A549 (cell line): ENCODE measurements around the gene DEFB124. TPM values are rescaled to one million over a fixed set of nuclear protein-coding genes. Genes with fewer than 3 reads are reported as not detected.

Source experiments
- ATAC-seq, 2 experiments: fragments of 200-7000 bp in 1 of 2; fragments of >200 bp in 1 of 2; cut with Nextera tagmentation in 1 of 2; cut with Tn5 transposase in 1 of 2; 3 replicates each; pipeline versions ENCODE4 v1.8.0 to v1.9.1; 2018 to 2020; ENCODE audit warnings: mild to moderate bottlenecking in 1 of 2, moderate library complexity in 1 of 2
- CTCF ChIA-PET: fragments of 300-600 bp; sonication (Branson Sonifier 250); formaldehyde crosslinking; extraction: SDS; loops from one replicate; lab custom pipeline; 2021; ENCODE audit warnings: antibody characterized with exemption, inconsistent platforms; lab: Yijun Ruan, JAX
- POLR2A ChIA-PET: fragments of 350-600 bp; formaldehyde crosslinking; extraction: SDS; loops from one replicate; lab custom pipeline; 2021; ENCODE audit warnings: antibody characterized with exemption, inconsistent platforms; lab: Yijun Ruan, JAX
- DNase-seq, 2 experiments: peaks; one replicate each; pipeline versions ENCODE4 v3.0.0 to v3.0.0-alpha.2; 2011 to 2016; ENCODE audit warnings: low read depth in 1 of 2, low spot score in 1 of 2
- FAIRE-seq: peaks from 2 replicates; lab custom pipeline; 2011; peaks lifted over from hg19 to GRCh38; lab: Jason Lieb, UNC
- H3K27ac ChIP-seq, 2 experiments: fragments of >200 bp; sonication (Bioruptor Twin); formaldehyde crosslinking; 3 replicates each; pipeline ENCODE4 v1.5.1; 2016 to 2017
- H3K4me1 ChIP-seq: fragments of >200 bp; sonication (Bioruptor Twin); formaldehyde crosslinking; 3 replicates; pipeline ENCODE4 v1.6.1; 2016
- H3K4me2 ChIP-seq: fragments of >200 bp; sonication (Bioruptor Twin); formaldehyde crosslinking; 3 replicates; pipeline ENCODE4 v1.6.1; 2016
- H3K4me3 ChIP-seq: fragments of >200 bp; sonication (Bioruptor Twin); formaldehyde crosslinking; 3 replicates; pipeline ENCODE4 v1.5.1; 2016
- H3K9me3 ChIP-seq: fragments of >200 bp; sonication (Bioruptor Twin); formaldehyde crosslinking; 3 replicates; pipeline ENCODE4 v1.6.1; 2016
- BCL3 ChIP-seq: fragments of >200 bp; sonication (Bioruptor Twin); formaldehyde crosslinking; IDR thresholded peaks from 3 replicates; pipeline ENCODE4 v1.6.1; 2016
- BHLHE40 ChIP-seq: IDR thresholded peaks from 2 replicates; pipeline ENCODE4 v1.6.1; 2012; ENCODE audit warnings: low read depth, low read length, inconsistent platforms
- CBX2 ChIP-seq: fragments of 200-600 bp; sonication (generic); IDR thresholded peaks from 2 replicates; pipeline ENCODE4 v1.6.1; 2016; ENCODE audit warnings: low read depth, mild to moderate bottlenecking, borderline replicate concordance
- CBX8 ChIP-seq: fragments of 200-600 bp; sonication (generic); IDR thresholded peaks from 2 replicates; pipeline ENCODE4 v1.6.1; 2016
- CHD4 ChIP-seq: fragments of 200-600 bp; sonication (generic); IDR thresholded peaks from 2 replicates; pipeline ENCODE4 v1.6.1; 2016; ENCODE audit warnings: antibody characterized with exemption, mild to moderate bottlenecking, borderline replicate concordance
- E2F6 ChIP-seq: IDR thresholded peaks from 2 replicates; pipeline ENCODE4 v1.6.1; 2012; ENCODE audit warnings: low read depth, borderline replicate concordance
- EHMT2 ChIP-seq: fragments of 200-600 bp; sonication (generic); IDR thresholded peaks from 2 replicates; pipeline ENCODE4 v1.6.1; 2016; ENCODE audit warnings: antibody characterized with exemption, low read depth, mild to moderate bottlenecking, moderate library complexity
- ELK1 ChIP-seq: fragments of 150-350 bp; IDR thresholded peaks from 2 replicates; pipeline ENCODE4 v1.6.1; 2014; ENCODE audit warnings: low read depth, mild to moderate bottlenecking, low read length
- EP300 ChIP-seq, 2 experiments: fragments of >200 bp; sonication (Bioruptor Twin); formaldehyde crosslinking; IDR thresholded peaks; 2 replicates in 1 of 2; 3 replicates in 1 of 2; pipeline ENCODE4 v1.6.1; 2016 to 2017
- FOXS1 ChIP-seq: fragments of 250-450 bp; sonication (Bioruptor Pico); IDR thresholded peaks from 2 replicates; pipeline ENCODE4 v1.5.0; 2020; ENCODE audit warnings: mild to moderate bottlenecking, moderate library complexity
- HMGXB4 ChIP-seq: fragments of 250-450 bp; sonication (Bioruptor Pico); IDR thresholded peaks from 2 replicates; pipeline ENCODE4 v1.5.0; 2021; ENCODE audit warnings: mild to moderate bottlenecking, moderate library complexity, borderline replicate concordance
- HOXB13 ChIP-seq: fragments of 250-450 bp; sonication (Bioruptor Pico); IDR thresholded peaks from 2 replicates; pipeline ENCODE4 v1.5.0; 2020; ENCODE audit warnings: low read depth, mild to moderate bottlenecking, moderate library complexity
- JUN ChIP-seq, 2 experiments: fragments of >200 bp; sonication (Bioruptor Twin); formaldehyde crosslinking; IDR thresholded peaks; 2 replicates in 1 of 2; 3 replicates in 1 of 2; pipeline ENCODE4 v1.6.1; 2016 to 2017
- MAX ChIP-seq: IDR thresholded peaks from 2 replicates; pipeline ENCODE4 v1.6.1; 2012
- MAZ ChIP-seq: fragments of 150-350 bp; IDR thresholded peaks from 2 replicates; pipeline ENCODE4 v1.6.1; 2014; ENCODE audit warnings: antibody characterized with exemption, low read depth, low read length, borderline replicate concordance
- MYC ChIP-seq: IDR thresholded peaks from 2 replicates; pipeline ENCODE4 v1.6.1; 2012; ENCODE audit warnings: mild to moderate bottlenecking, inconsistent platforms, low read length, improper control_type of control experiment, borderline replicate concordance
- NFE2L2 ChIP-seq: fragments of 150-350 bp; conservative IDR thresholded peaks from 2 replicates; pipeline ENCODE4 v1.6.1; 2014; ENCODE audit warnings: low read length
- PBX3 ChIP-seq: IDR thresholded peaks from 2 replicates; pipeline ENCODE4 v1.6.1; 2012
- PHF8 ChIP-seq: fragments of 200-600 bp; sonication (generic); IDR thresholded peaks from 2 replicates; pipeline ENCODE4 v1.6.1; 2016; ENCODE audit warnings: low read depth, mild to moderate bottlenecking, antibody characterized with exemption, moderate library complexity, borderline replicate concordance
- POLR2A ChIP-seq: IDR thresholded peaks from 2 replicates; pipeline ENCODE4 v1.6.1; 2012; ENCODE audit warnings: mild to moderate bottlenecking, low read length
- RAD21 ChIP-seq, 2 experiments: fragments of >200 bp in 1 of 2; sonication (Bioruptor Twin) in 1 of 2; formaldehyde crosslinking in 1 of 2; IDR thresholded peaks in 1 of 2; conservative IDR thresholded peaks in 1 of 2; 2 replicates in 1 of 2; 3 replicates in 1 of 2; pipeline ENCODE4 v1.6.1; 2012 to 2018; ENCODE audit warnings: inconsistent platforms in 1 of 2
- RCOR1 ChIP-seq: fragments of 150-350 bp; IDR thresholded peaks from 2 replicates; pipeline ENCODE4 v1.6.1; 2014; ENCODE audit warnings: antibody characterized with exemption, low read length, low read depth
- SREBF2 ChIP-seq: fragments of 450-650 bp; IDR thresholded peaks from 2 replicates; pipeline ENCODE4 v1.6.1; 2014; ENCODE audit warnings: mild to moderate bottlenecking, moderate library complexity
- TFCP2L1 ChIP-seq: fragments of 250-450 bp; sonication (Bioruptor Pico); IDR thresholded peaks from 2 replicates; pipeline ENCODE4 v1.5.0; 2021; ENCODE audit warnings: mild to moderate bottlenecking
- TP53 ChIP-seq: fragments of 250-450 bp; sonication (Bioruptor Pico); IDR thresholded peaks from 2 replicates; pipeline ENCODE4 v1.5.0; 2021; ENCODE audit warnings: mild to moderate bottlenecking, moderate library complexity
- USF2 ChIP-seq: fragments of 450-650 bp; IDR thresholded peaks from 2 replicates; pipeline ENCODE4 v1.6.1; 2014; ENCODE audit warnings: antibody characterized with exemption
- ZC3H11A ChIP-seq: fragments of 450-650 bp; IDR thresholded peaks from 2 replicates; pipeline ENCODE4 v1.6.1; 2014; ENCODE audit warnings: antibody characterized with exemption, mild to moderate bottlenecking
- ZFP36 ChIP-seq: fragments of 450-650 bp; IDR thresholded peaks from 2 replicates; pipeline ENCODE4 v1.6.1; 2014; ENCODE audit warnings: borderline replicate concordance; ENCODE audit not compliant: partially characterized antibody
- WGBS: methylation state at CpG from one replicate; pipeline ENCODE4 v1.1.6; 2017; ENCODE audit errors: missing lambda C conversion rate; 5-methylcytosine and 5-hydroxymethylcytosine counted together
- polyA plus RNA-seq, 4 experiments: library from polyadenylated mRNA; depleted of rRNA in 3 of 4; stranded (reverse); fragments of >200 nt; fragmentation: RNase III in 1 of 4; extraction: RNeasy Plus Mini Kit Qiagen cat#74134 plus additional on column Dnase treatment in 1 of 4; gene quantifications; 2 replicates in 3 of 4; 3 replicates in 1 of 4; pipeline ENCODE4 v1.2.3, GENCODE V29; 2011 to 2017

The DEFB124 gene
- polyA plus RNA-seq, 2 of the 4 experiments (the other 2 are of a cell fraction), result 0.18 TPM; not detected in 1

- TF ChIP-seq MAZ (no peak), CBX8 (no peak), CBX2 (no peak)
These were observed 9.1 kb upstream of the DEFB124 start (continued) for GRCh38 chr20:31484001-31484400.

GRCh38 chr20:31476643-31477215 lies 1.8 kb upstream of the DEFB124 start:
- 78% methylated on average over 6 of the region's 6 CpGs for WGBS
- H3K4me1 ChIP-seq, result peaks cover 8% of the 10 kb centered on the region; the same call in 2 of the 3 replicates
- H3K4me2 ChIP-seq, result no peak overlapping the region
- TF ChIP-seq BHLHE40, result no peak
- no peak for TF ChIP-seq MYC
- no peak for TF ChIP-seq BCL3
- no peak for TF ChIP-seq TP53 (CRISPR knock-in tag)
- TF ChIP-seq PHF8, result no peak
- no peak for TF ChIP-seq HOXB13 (CRISPR knock-in tag)
- TF ChIP-seq PBX3, result no peak
- no peak for TF ChIP-seq EHMT2
- no peak for TF ChIP-seq RCOR1
- no peak for TF ChIP-seq USF2
- no peak for TF ChIP-seq CBX8
- TF ChIP-seq MAX, result no peak
- TF ChIP-seq ZC3H11A, result no peak
- TF ChIP-seq SREBF2, result no peak
- TF ChIP-seq JUN (IDR thresholded peaks at IDR 0.05), result no peak
- TF ChIP-seq MAZ, result no peak
- TF ChIP-seq, all 56 proteins: peak for 0
- no peak overlapping the region for H3K27ac ChIP-seq
- H3K4me3 ChIP-seq, result no peak overlapping the region
- FAIRE-seq (no peak), DNase-seq (no peak), ATAC-seq (0 out of 6 replicates have a peak, but pooled peaks of 1 of the 2 experiments have one; percentile 11)
- POLR2A ChIA-PET, result no interaction called here
- CTCF ChIA-PET, result interaction anchor here (0.9 to 2.9 kb wide), 2 partner anchors 25 to 136 kb away, joined by 4 to 12 read pairs; no protein-coding TSS in a partner anchor
- no peaks in the 10 kb centered on the region for H3K9me3 ChIP-seq

GRCh38 chr20:31476294-31476585 lies 1.3 kb upstream of the DEFB124 start:
- CTCF ChIA-PET, result interaction anchor here (0.9 to 2.9 kb wide), 3 partner anchors 15 to 136 kb away, joined by 3 to 12 read pairs (median 4); no protein-coding TSS in a partner anchor
- Histone ChIP-seq H3K27ac (no peak overlapping the region), H3K4me1 (peaks cover 8% of the 10 kb centered on the region; the same call in 2 of the 3 replicates), H3K4me2 (no peak overlapping the region), H3K9me3 (no peaks in the 10 kb centered on the region), H3K4me3 (no peak overlapping the region)
- no peak for DNase-seq
- no peak for FAIRE-seq
- no peak for TF ChIP-seq POLR2A
- no peak for TF ChIP-seq HMGXB4 (CRISPR knock-in tag)
- no peak for TF ChIP-seq EP300 (IDR thresholded peaks at IDR 0.05)
- TF ChIP-seq ZC3H11A, result no peak
- TF ChIP-seq TFCP2L1 (CRISPR knock-in tag), result no peak
- no peak for TF ChIP-seq ZFP36
- TF ChIP-seq FOXS1 (CRISPR knock-in tag), result no peak
- TF ChIP-seq ELK1, result no peak
- no peak for TF ChIP-seq NFE2L2
- no peak for TF ChIP-seq E2F6
- no peak for TF ChIP-seq RAD21 (conservative IDR thresholded peaks at IDR 0.05 in 1 of 2, IDR thresholded peaks at IDR 0.05 in 1 of 2)
- TF ChIP-seq CHD4, result no peak
- POLR2A ChIA-PET, result no interaction called here
- WGBS, result 91% methylated on average over 6 of the region's 6 CpGs
- ATAC-seq, result no peak
